Suprapubic skin (tissue), 4 donors: ENCODE measurements around the gene ZRANB1. TPM values are rescaled to one million over a fixed set of nuclear protein-coding genes. Genes with fewer than 3 reads are reported as not detected.
"Not testable (repeated sequence)": the region's sequence is repeated elsewhere in the genome, so short reads cannot be mapped to it uniquely, and the experiment has no call there.

Source experiments
- DNase-seq, 2 donors: peaks; one replicate each; pipeline ENCODE4 v3.0.0-alpha.2; 2019; ENCODE audit warnings: low spot score in 2 of 2
- H3K27ac ChIP-seq: fragments of 200-600 bp; sonication (generic); one replicate; pipeline ENCODE4 v1.5.1; 2019
- H3K27me3 ChIP-seq: fragments of 200-600 bp; sonication (generic); one replicate; pipeline ENCODE4 v1.5.1; 2019
- H3K36me3 ChIP-seq: fragments of 200-600 bp; sonication (generic); one replicate; pipeline ENCODE4 v1.5.1; 2019
- H3K4me1 ChIP-seq: fragments of 200-600 bp; sonication (generic); one replicate; pipeline ENCODE4 v1.5.1; 2019
- H3K4me3 ChIP-seq: fragments of 200-600 bp; sonication (generic); one replicate; pipeline ENCODE4 v1.5.1; 2019; ENCODE audit warnings: mild to moderate bottlenecking
- H3K9me3 ChIP-seq: fragments of 200-600 bp; sonication (generic); one replicate; pipeline ENCODE4 v1.5.1; 2019
- EP300 ChIP-seq: sonication (generic); formaldehyde crosslinking; IDR thresholded peaks from one replicate; pipeline ENCODE4 v1.6.1; 2017; ENCODE audit warnings: antibody characterized with exemption
- POLR2A ChIP-seq, 2 donors: fragments of 450-650 bp; IDR thresholded peaks; one replicate each; pipeline ENCODE4 v1.6.1; 2017; ENCODE audit warnings: antibody characterized with exemption in 2 of 2, mild to moderate bottlenecking in 2 of 2, moderate library complexity in 2 of 2
- POLR2AphosphoS5 ChIP-seq, 3 donors: sonication (generic); formaldehyde crosslinking; IDR thresholded peaks; one replicate each; pipeline ENCODE4 v1.6.1; 2017; ENCODE audit warnings: antibody characterized with exemption in 3 of 3
- WGBS: methylation state at CpG from one replicate; pipeline ENCODE4 v1.1.5; 2018; 5-methylcytosine and 5-hydroxymethylcytosine counted together
- total RNA-seq, 4 donors: library from RNA; depleted of rRNA; stranded (reverse); fragments of >200 nt; gene quantifications; one replicate each; pipeline ENCODE4 v1.1.0, GENCODE V29; 2016
- TF ChIP-seq, protein P1 (sequence below), 2 donors: fragments of 200-600 bp in 1 of 2; fragments of 450-650 bp in 1 of 2; sonication (generic) in 1 of 2; IDR thresholded peaks; one replicate each; pipeline ENCODE4 v1.5.1; 2016 to 2019; ENCODE audit warnings: antibody characterized with exemption in 2 of 2, mild to moderate bottlenecking in 1 of 2, moderate library complexity in 1 of 2

The ZRANB1 gene
- total RNA-seq, 4 donors from 2014 or later: 21.2 to 37.9 (median 30.2) TPM

- Histone ChIP-seq H3K36me3 (peaks cover 59% of the 10 kb centered on the region), H3K27me3 (no peaks in the 10 kb centered on the region), H3K4me3 (no peak overlapping the region), H3K27ac (no peak overlapping the region), H3K4me1 (no peaks in the 10 kb centered on the region), H3K9me3 (no peaks in the 10 kb centered on the region)
- no peak for TF ChIP-seq POLR2AphosphoS5 (IDR thresholded peaks at IDR 0.05)
- no peak for TF ChIP-seq POLR2A (IDR thresholded peaks at IDR 0.05)
- no peak for TF ChIP-seq EP300
- TF ChIP-seq, protein P1, sequence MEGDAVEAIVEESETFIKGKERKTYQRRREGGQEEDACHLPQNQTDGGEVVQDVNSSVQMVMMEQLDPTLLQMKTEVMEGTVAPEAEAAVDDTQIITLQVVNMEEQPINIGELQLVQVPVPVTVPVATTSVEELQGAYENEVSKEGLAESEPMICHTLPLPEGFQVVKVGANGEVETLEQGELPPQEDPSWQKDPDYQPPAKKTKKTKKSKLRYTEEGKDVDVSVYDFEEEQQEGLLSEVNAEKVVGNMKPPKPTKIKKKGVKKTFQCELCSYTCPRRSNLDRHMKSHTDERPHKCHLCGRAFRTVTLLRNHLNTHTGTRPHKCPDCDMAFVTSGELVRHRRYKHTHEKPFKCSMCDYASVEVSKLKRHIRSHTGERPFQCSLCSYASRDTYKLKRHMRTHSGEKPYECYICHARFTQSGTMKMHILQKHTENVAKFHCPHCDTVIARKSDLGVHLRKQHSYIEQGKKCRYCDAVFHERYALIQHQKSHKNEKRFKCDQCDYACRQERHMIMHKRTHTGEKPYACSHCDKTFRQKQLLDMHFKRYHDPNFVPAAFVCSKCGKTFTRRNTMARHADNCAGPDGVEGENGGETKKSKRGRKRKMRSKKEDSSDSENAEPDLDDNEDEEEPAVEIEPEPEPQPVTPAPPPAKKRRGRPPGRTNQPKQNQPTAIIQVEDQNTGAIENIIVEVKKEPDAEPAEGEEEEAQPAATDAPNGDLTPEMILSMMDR (IDR thresholded peaks at IDR 0.05): no peak
- WGBS: 60% methylated on average over 6 of the region's 6 CpGs
- no peak for DNase-seq
Measured at GRCh38 chr10:124983321-124983720, 41.4 kb downstream of the ZRANB1 start.

GRCh38 chr10:124984376-124984775 is 42.5 kb downstream of the ZRANB1 start:
- H3K4me1 ChIP-seq: no peaks in the 10 kb centered on the region
- peaks cover 60% of the 10 kb centered on the region for H3K36me3 ChIP-seq
- H3K27me3 ChIP-seq: no peaks in the 10 kb centered on the region
- no peak overlapping the region for H3K4me3 ChIP-seq
- H3K27ac ChIP-seq: no peak overlapping the region
- no peak for DNase-seq
- H3K9me3 ChIP-seq: no peaks in the 10 kb centered on the region
- TF ChIP-seq POLR2A (IDR thresholded peaks at IDR 0.05) (no peak), EP300 (no peak), POLR2AphosphoS5 (IDR thresholded peaks at IDR 0.05) (no peak)
- TF ChIP-seq, protein P1 (IDR thresholded peaks at IDR 0.05): no peak
- 91% methylated on average over 1 of the region's 1 CpG for WGBS

DNA sequence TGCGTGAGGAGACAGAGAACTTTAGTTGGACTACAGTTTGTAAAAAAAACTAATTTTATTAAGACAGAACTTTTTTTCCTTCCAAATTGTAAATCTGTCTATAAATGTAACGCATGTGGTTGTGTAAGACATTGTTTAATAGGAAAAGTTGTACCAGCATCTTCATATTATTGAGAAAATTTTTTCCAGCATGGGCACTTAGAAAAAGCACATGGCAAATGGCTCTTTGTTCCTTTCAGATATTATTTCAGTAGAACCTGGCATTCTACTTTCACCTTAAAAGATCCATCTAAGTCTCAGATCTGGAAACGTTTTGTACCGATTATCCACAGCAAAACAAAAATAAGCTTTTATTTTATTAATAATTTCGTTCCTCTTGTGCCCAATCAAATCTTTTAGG is 43.2 kb downstream of the ZRANB1 start:
- Histone ChIP-seq H3K9me3 (no peaks in the 10 kb centered on the region), H3K4me1 (peaks cover 4% of the 10 kb centered on the region), H3K4me3 (no peak overlapping the region), H3K36me3 (peaks cover 63% of the 10 kb centered on the region), H3K27me3 (no peaks in the 10 kb centered on the region), H3K27ac (no peak overlapping the region)
- no peak for TF ChIP-seq POLR2AphosphoS5 (IDR thresholded peaks at IDR 0.05)
- TF ChIP-seq, protein P1 (IDR thresholded peaks at IDR 0.05): no peak
- no peak for TF ChIP-seq POLR2A (IDR thresholded peaks at IDR 0.05)
- TF ChIP-seq EP300: no peak
- WGBS: 84% methylated on average over 5 of the region's 5 CpGs
- no peak for DNase-seq

- Histone ChIP-seq H3K27ac (no peak overlapping the region), H3K4me1 (peaks cover 10% of the 10 kb centered on the region), H3K27me3 (no peaks in the 10 kb centered on the region), H3K36me3 (peaks cover 78% of the 10 kb centered on the region), H3K9me3 (no peaks in the 10 kb centered on the region), H3K4me3 (no peak overlapping the region)
- 94% methylated on average over 1 of the region's 1 CpG for WGBS
- no peak for DNase-seq
- TF ChIP-seq EP300 (no peak), POLR2A (IDR thresholded peaks at IDR 0.05) (no peak), POLR2AphosphoS5 (IDR thresholded peaks at IDR 0.05) (no peak)
- TF ChIP-seq, protein P1 (IDR thresholded peaks at IDR 0.05): no peak
Measured at GRCh38 chr10:124987788-124988187, 45.9 kb downstream of the ZRANB1 start.

GRCh38 chr10:124988753-124989152 is 46.8 kb downstream of the ZRANB1 start:
- H3K9me3 ChIP-seq, H3K27me3 ChIP-seq, H3K4me3 ChIP-seq, DNase-seq, H3K27ac ChIP-seq: not testable (repeated sequence)
- H3K36me3 ChIP-seq: peaks cover 78% of the 10 kb centered on the region
- WGBS: 79% methylated on average over 4 of the region's 4 CpGs
- peaks cover 11% of the 10 kb centered on the region for H3K4me1 ChIP-seq

DNA sequence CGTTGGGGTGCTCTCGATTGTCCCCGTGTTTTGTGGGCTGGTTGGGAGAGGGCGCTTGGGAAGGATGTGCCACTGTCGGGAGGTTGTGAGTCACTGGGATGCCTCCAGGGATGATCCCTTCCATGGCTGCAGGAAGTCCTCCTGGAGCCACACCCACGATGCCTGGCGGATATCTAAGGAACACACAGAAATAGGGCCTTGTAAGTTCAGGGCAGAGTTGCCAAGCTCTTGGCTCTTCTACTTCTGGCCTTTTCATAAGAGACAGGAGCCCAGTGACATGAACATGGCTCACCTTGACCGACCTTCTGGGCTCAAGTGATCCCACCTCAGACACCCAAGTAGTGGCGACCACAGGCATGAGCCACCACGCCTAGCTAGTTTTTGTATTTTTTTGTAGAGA is 47.6 kb downstream of the ZRANB1 start:
- no peak overlapping the region for H3K4me3 ChIP-seq
- peaks cover 11% of the 10 kb centered on the region for H3K4me1 ChIP-seq
- no peak for DNase-seq
- no peaks in the 10 kb centered on the region for H3K27me3 ChIP-seq
- no peaks in the 10 kb centered on the region for H3K9me3 ChIP-seq
- peak overlapping the region; percentile 19 for H3K27ac ChIP-seq
- H3K36me3 ChIP-seq: peaks cover 80% of the 10 kb centered on the region
- TF ChIP-seq POLR2AphosphoS5 (IDR thresholded peaks at IDR 0.05): no peak
- no peak for TF ChIP-seq EP300
- TF ChIP-seq, protein P1 (IDR thresholded peaks at IDR 0.05): no peak
- TF ChIP-seq POLR2A (IDR thresholded peaks at IDR 0.05): no peak
- 53% methylated on average over 10 of the region's 10 CpGs for WGBS
